Smooth muscle cell (in vitro differentiated cells): Measurements from ENCODE around the gene PHB1. TPM values are rescaled to one million over a fixed set of nuclear protein-coding genes. Genes with fewer than 3 reads are reported as not detected.
"Not testable (repeated sequence)": the region's sequence is repeated elsewhere in the genome, so short reads cannot be mapped to it uniquely, and the experiment has no call there.

Experiments
- DNase-seq: peaks from one replicate; lab custom pipeline; 2025; ENCODE audit not compliant: unreplicated experiment; lab: John Stamatoyannopoulos, UW
- H2AFZ ChIP-seq: fragments of 200-600 bp; sonication (generic); 2 replicates; pipeline ENCODE4 v1.6.0; 2016; ENCODE audit warnings: antibody characterized with exemption, low read depth, mild to moderate bottlenecking
- H3F3A ChIP-seq: fragments of 200-600 bp; sonication (generic); 2 replicates; pipeline ENCODE4 v1.6.0; 2017; ENCODE audit warnings: antibody characterized with exemption, low read depth
- H3K27ac ChIP-seq: fragments of 200-600 bp; sonication (generic); 2 replicates; pipeline ENCODE4 v1.5.1; 2016; ENCODE audit warnings: low read depth, mild to moderate bottlenecking
- H3K27me3 ChIP-seq: fragments of 200-600 bp; sonication (generic); 2 replicates; pipeline ENCODE4 v1.6.1; 2016; ENCODE audit warnings: low read depth, mild to moderate bottlenecking
- H3K36me3 ChIP-seq: fragments of 200-600 bp; sonication (generic); 2 replicates; pipeline ENCODE4 v1.5.1; 2016; ENCODE audit warnings: low read depth
- H3K4me1 ChIP-seq: fragments of 200-600 bp; sonication (generic); 2 replicates; pipeline ENCODE4 v1.5.1; 2016; ENCODE audit warnings: low read depth
- H3K4me2 ChIP-seq: fragments of 200-600 bp; sonication (generic); 2 replicates; pipeline ENCODE4 v1.6.0; 2016; ENCODE audit warnings: mild to moderate bottlenecking
- H3K4me3 ChIP-seq: fragments of 200-600 bp; sonication (generic); 2 replicates; pipeline ENCODE4 v1.5.1; 2016; ENCODE audit warnings: mild to moderate bottlenecking
- H3K79me2 ChIP-seq: fragments of 200-600 bp; sonication (generic); 2 replicates; pipeline ENCODE4 v1.6.0; 2016; ENCODE audit warnings: low read depth, mild to moderate bottlenecking
- H3K9ac ChIP-seq: fragments of 200-600 bp; sonication (generic); 2 replicates; pipeline ENCODE4 v1.6.0; 2016; ENCODE audit warnings: low read depth
- H3K9me3 ChIP-seq: fragments of 200-600 bp; sonication (generic); replicated peaks from 2 replicates; pipeline ENCODE4 v1.5.1; 2016; ENCODE audit warnings: low read depth
- H4K20me1 ChIP-seq: fragments of 200-600 bp; sonication (generic); 2 replicates; pipeline ENCODE4 v1.6.0; 2016; ENCODE audit warnings: low read depth
- CTCF ChIP-seq: fragments of 200-600 bp; sonication (generic); IDR thresholded peaks from 2 replicates; pipeline ENCODE4 v1.5.1; 2017; ENCODE audit warnings: borderline replicate concordance, mild to moderate bottlenecking, antibody characterized with exemption; ENCODE audit not compliant: insufficient read depth, poor library complexity, severe bottlenecking
- WGBS: methylation state at CpG from one replicate; pipeline ENCODE4 v1.1.7; 2016; ENCODE audit warnings: low lambda C conversion rate; 5-methylcytosine and 5-hydroxymethylcytosine counted together
- polyA plus RNA-seq: library from polyadenylated mRNA; unstranded; fragments of >200 nt; fragmentation: Nextera tagmentation; extraction: Ambion mirVana; gene quantifications from 2 replicates; pipeline ENCODE4 v1.2.1, GENCODE V29; 2016
- total RNA-seq: library from RNA; depleted of rRNA; stranded (reverse); fragments of >200 nt; gene quantifications from 2 replicates; pipeline ENCODE4 v1.2.3, GENCODE V29; 2014

Gene PHB1
- total and polyA plus RNA-seq, 2 experiments from 2014 or later, result 90.1 to 184 TPM

- Histone ChIP-seq H4K20me1 (no peaks in the 10 kb centered on the region), H3K36me3 (no peaks in the 10 kb centered on the region), H3K79me2 (no peaks in the 10 kb centered on the region), H3K9ac (no peak overlapping the region), H3F3A (no peaks in the 10 kb centered on the region), H3K4me1 (peaks cover 9% of the 10 kb centered on the region), H3K27ac (no peak overlapping the region), H3K4me3 (no peak overlapping the region), H2AFZ (no peak overlapping the region), H3K4me2 (no peak overlapping the region), H3K9me3 (no peaks in the 10 kb centered on the region), H3K27me3 (no peaks in the 10 kb centered on the region)
- no peak for DNase-seq
- WGBS, result 39% methylated on average over 9 of the region's 13 CpGs
- TF ChIP-seq CTCF, result no peak
These were observed 43.5 kb downstream of the PHB1 start for GRCh38 chr17:49370971-49371834.

GRCh38 chr17:49369760-49370159 is 44.9 kb downstream of the PHB1 start:
- 93% methylated on average over 1 of the region's 1 CpG for WGBS
- Histone ChIP-seq H3K4me2 (no peak overlapping the region), H3K36me3 (no peaks in the 10 kb centered on the region), H3K9me3 (no peaks in the 10 kb centered on the region), H3F3A (no peaks in the 10 kb centered on the region), H3K4me3 (no peak overlapping the region), H4K20me1 (no peaks in the 10 kb centered on the region), H2AFZ (no peak overlapping the region), H3K4me1 (peaks cover 9% of the 10 kb centered on the region), H3K27ac (no peak overlapping the region), H3K79me2 (no peaks in the 10 kb centered on the region), H3K27me3 (no peaks in the 10 kb centered on the region), H3K9ac (no peak overlapping the region)
- no peak for TF ChIP-seq CTCF
- no peak for DNase-seq

- no peaks in the 10 kb centered on the region for H3F3A ChIP-seq
- H3K9me3 ChIP-seq, result no peaks in the 10 kb centered on the region
- H2AFZ ChIP-seq, result no peak overlapping the region
- TF ChIP-seq CTCF, result no peak
- H3K27ac ChIP-seq, result no peak overlapping the region
- no peak overlapping the region for H3K4me2 ChIP-seq
- H3K79me2 ChIP-seq, result no peaks in the 10 kb centered on the region
- WGBS, result 85% methylated on average over 1 of the region's 1 CpG
- DNase-seq, result no peak
- no peak overlapping the region for H3K9ac ChIP-seq
- no peaks in the 10 kb centered on the region for H4K20me1 ChIP-seq
- H3K4me1 ChIP-seq, result peaks cover 9% of the 10 kb centered on the region
- no peaks in the 10 kb centered on the region for H3K36me3 ChIP-seq
- H3K4me3 ChIP-seq, result no peak overlapping the region
- no peaks in the 10 kb centered on the region for H3K27me3 ChIP-seq
These were observed 45.6 kb downstream of the PHB1 start for GRCh38 chr17:49369089-49369488.

GRCh38 chr17:49365667-49366066 is 49.0 kb downstream of the PHB1 start:
- Histone ChIP-seq H3K4me3 (no peak overlapping the region), H4K20me1 (peaks cover 7% of the 10 kb centered on the region), H2AFZ (no peak overlapping the region), H3K27ac (no peak overlapping the region), H3K4me1 (peaks cover 12% of the 10 kb centered on the region), H3K4me2 (no peak overlapping the region), H3K79me2 (peaks cover 9% of the 10 kb centered on the region), H3K27me3 (no peaks in the 10 kb centered on the region), H3F3A (no peaks in the 10 kb centered on the region), H3K9me3 (no peaks in the 10 kb centered on the region), H3K9ac (no peak overlapping the region), H3K36me3 (no peaks in the 10 kb centered on the region)
- WGBS, result 59% methylated on average over 2 of the region's 2 CpGs
- no peak for TF ChIP-seq CTCF
- no peak for DNase-seq

GRCh38 chr17:49365126-49365525 is 49.6 kb downstream of the PHB1 start:
- not testable (repeated sequence) for H3K9me3 ChIP-seq, DNase-seq, H3K9ac ChIP-seq, H3K27me3 ChIP-seq, H3F3A ChIP-seq, H3K4me2 ChIP-seq, H2AFZ ChIP-seq, H3K36me3 ChIP-seq, H3K4me3 ChIP-seq, H3K27ac ChIP-seq
- WGBS, result 97% methylated on average over 10 of the region's 10 CpGs
- Histone ChIP-seq H3K4me1 (peaks cover 17% of the 10 kb centered on the region), H3K79me2 (peaks cover 14% of the 10 kb centered on the region), H4K20me1 (peaks cover 13% of the 10 kb centered on the region)
